SK-N-SH treated with all-trans-retinoic acid at 6 μM for 48 hours (cell line): ENCODE measurements around the gene DHRS4.

Source experiments
- BACH2 ChIP-seq: fragments of 250-450 bp; sonication (Bioruptor Pico); IDR thresholded peaks from 2 replicates; pipeline ENCODE4 v1.9.0; 2021; ENCODE audit warnings: mild to moderate bottlenecking, borderline replicate concordance
- RARB ChIP-seq: fragments of 250-450 bp; sonication (Bioruptor Pico); IDR thresholded peaks from 2 replicates; pipeline ENCODE4 v1.8.0; 2021; ENCODE audit warnings: mild to moderate bottlenecking, moderate library complexity
- ZC3H10 ChIP-seq: fragments of 250-450 bp; sonication (Bioruptor Pico); IDR thresholded peaks from 2 replicates; pipeline ENCODE4 v1.5.1; 2021; ENCODE audit warnings: mild to moderate bottlenecking, moderate library complexity
- ZNF565 ChIP-seq: fragments of 450-650 bp; formaldehyde crosslinking; conservative IDR thresholded peaks from 2 replicates; pipeline ENCODE4 v1.5.0; 2020; ENCODE audit warnings: low read depth, mild to moderate bottlenecking, moderate library complexity
- TF ChIP-seq, protein P1 (sequence below): fragments of 250-450 bp; sonication (Bioruptor Pico); IDR thresholded peaks from 2 replicates; pipeline ENCODE4 v1.5.1; 2021; ENCODE audit warnings: mild to moderate bottlenecking, moderate library complexity
- TF ChIP-seq, protein P2 (sequence below): fragments of 250-450 bp; sonication (Bioruptor Pico); IDR thresholded peaks from 2 replicates; pipeline ENCODE4 v1.8.0; 2020; ENCODE audit warnings: mild to moderate bottlenecking, moderate library complexity, borderline replicate concordance

DNA sequence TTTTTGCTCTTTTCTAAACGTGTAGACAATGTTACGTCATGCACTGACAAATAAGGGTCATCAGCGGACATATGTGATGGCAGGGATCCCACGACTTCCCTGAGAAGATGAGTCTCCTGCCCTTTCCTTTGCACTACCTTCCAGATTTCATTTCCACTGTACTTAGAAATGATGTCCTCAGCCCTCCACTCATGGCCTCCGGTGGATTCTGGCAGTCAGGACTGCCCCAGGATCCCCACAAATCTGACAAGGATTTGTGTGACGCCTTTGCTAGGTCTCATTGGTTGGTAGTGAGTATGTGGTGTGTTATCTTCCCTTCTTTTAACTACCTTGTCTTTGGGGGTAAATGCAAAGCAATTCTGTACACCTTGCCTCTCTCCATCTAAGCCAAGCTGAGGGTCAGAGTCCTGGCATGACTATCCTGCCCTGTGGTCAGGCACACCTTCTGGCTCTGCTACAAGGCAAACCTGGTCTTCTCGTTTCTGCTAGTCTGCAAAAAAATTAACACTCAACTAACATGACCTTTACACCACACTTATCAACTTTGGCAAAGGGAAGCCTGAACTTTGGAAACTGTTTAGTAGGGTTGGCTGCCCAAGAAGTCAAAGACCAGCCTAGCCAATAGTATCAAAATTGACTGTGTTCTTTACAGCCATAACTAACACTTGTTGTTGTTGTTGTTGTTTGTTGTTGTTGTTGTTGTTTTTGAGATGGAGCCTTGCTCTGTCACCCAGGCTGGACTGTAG is 17.3 kb upstream of the DHRS4 start:
- TF ChIP-seq ZNF565 (CRISPR knock-in tag) (no peak), BACH2 (no peak), RARB (CRISPR knock-in tag) (no peak), ZC3H10 (CRISPR knock-in tag) (no peak)
- TF ChIP-seq, protein P1, sequence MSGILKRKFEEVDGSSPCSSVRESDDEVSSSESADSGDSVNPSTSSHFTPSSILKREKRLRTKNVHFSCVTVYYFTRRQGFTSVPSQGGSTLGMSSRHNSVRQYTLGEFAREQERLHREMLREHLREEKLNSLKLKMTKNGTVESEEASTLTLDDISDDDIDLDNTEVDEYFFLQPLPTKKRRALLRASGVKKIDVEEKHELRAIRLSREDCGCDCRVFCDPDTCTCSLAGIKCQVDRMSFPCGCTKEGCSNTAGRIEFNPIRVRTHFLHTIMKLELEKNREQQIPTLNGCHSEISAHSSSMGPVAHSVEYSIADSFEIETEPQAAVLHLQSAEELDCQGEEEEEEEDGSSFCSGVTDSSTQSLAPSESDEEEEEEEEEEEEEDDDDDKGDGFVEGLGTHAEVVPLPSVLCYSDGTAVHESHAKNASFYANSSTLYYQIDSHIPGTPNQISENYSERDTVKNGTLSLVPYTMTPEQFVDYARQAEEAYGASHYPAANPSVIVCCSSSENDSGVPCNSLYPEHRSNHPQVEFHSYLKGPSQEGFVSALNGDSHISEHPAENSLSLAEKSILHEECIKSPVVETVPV = no peak
- TF ChIP-seq, protein P2, sequence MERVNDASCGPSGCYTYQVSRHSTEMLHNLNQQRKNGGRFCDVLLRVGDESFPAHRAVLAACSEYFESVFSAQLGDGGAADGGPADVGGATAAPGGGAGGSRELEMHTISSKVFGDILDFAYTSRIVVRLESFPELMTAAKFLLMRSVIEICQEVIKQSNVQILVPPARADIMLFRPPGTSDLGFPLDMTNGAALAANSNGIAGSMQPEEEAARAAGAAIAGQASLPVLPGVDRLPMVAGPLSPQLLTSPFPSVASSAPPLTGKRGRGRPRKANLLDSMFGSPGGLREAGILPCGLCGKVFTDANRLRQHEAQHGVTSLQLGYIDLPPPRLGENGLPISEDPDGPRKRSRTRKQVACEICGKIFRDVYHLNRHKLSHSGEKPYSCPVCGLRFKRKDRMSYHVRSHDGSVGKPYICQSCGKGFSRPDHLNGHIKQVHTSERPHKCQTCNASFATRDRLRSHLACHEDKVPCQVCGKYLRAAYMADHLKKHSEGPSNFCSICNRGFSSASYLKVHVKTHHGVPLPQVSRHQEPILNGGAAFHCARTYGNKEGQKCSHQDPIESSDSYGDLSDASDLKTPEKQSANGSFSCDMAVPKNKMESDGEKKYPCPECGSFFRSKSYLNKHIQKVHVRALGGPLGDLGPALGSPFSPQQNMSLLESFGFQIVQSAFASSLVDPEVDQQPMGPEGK (CRISPR knock-in tag) = no peak
